ENCODE data around the gene NT5DC4.

- TF ChIP-seq CTCF (IDR thresholded peaks at IDR 0.05) (no peak), POLR2A (IDR thresholded peaks at IDR 0.05) (no peak)
Observed at GRCh38 chr2:112674229-112674628, 46.6 kb upstream of the NT5DC4 start.

All from uterus (tissue), 2 donors.